HG03354 (cell line): ENCODE measurements around the gene MMP21.

Experiments used
- ATAC-seq: cut with Tn5 transposase; IDR thresholded peaks from one replicate; pipeline ENCODE4 v1.9.1; 2021; ENCODE audit warnings: mild to moderate bottlenecking; ENCODE audit not compliant: unreplicated experiment, poor library complexity, severe bottlenecking

The MMP21 gene

GRCh38 chr10:125792342-125793300, 17.0 kb upstream of the MMP21 start:
- ATAC-seq: no peak

DNA sequence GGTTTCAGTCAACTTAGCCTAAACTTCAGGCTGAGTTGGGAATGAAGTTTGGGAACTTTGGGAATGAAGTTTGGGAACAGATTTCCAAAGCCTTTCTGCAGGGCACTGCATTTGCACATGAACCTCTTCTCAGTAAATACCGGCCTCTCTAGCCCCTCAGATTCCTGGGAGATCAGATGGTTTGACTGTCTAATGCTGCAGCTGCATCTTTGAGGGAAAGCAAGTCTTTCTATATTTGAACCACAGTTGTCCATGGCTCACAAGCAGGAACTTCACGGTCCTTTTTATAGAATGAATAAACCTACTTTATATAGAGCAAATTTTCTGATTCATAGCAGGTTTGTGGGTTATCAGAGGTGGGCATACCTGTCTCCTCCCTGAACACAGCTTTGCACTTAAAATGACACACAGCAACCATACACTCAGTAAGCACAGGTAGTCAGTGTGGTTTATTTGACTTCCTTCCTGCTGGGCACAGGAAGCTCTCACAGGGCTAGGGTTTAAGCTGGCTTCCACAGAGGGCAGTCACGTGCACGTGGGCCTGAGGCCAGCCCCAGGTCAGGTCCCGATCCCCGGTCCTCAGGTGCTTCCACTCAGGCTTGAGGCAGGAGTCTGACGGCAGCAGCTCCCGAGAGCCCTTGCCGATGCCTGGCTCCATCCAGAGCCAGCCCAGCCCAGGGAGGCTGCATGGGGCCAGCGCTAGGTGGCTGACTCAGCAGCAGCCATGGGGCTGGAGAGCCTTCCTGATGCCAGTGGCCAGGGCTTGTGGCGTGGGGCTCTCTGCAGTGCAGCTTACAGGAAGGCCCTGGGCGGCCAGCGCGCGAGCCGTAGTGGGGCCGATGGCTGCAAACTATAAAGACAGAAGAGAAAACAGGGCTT, 12.8 kb upstream of the MMP21 start:
- ATAC-seq: no peak

DNA sequence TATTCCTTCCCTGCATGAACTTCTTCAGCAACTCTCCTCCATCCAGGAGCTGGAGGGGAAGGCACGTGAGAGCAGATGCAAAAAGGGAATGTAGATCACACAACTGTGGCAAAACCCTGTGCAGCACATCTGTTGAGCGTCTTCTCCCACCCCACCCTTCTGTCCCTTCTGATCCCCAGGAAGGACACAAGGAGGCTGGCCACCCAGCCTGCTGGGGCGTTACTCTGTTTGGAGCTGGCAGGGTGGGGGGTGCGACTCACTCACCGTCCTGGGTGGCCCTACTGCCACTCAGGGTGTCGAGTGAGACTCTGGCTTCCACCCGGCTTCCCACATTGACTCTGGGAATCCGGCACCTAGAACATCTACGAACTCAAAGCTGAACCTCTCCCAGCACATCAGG, 10.2 kb upstream of the MMP21 start:
- ATAC-seq: no peak

DNA sequence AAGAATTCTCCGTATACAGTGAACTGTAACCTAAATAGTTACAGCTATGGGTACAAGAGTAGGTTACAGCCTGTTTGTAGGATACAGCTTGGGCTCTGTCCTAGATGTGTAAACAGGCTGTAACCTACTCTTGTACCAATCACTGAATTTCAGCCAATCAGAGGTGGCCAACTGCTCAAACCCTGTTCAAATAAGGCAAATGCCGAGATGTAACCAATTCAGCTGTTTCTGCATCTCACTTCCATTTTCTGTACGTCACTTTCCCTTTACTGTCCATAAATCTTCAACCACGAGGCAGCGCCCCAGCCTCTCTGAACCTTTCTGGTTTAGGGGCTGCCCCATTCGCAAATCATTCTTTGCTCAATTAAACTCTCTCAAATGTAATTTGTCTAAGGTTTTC, 8.3 kb upstream of the MMP21 start:
- ATAC-seq: peak; percentile 91

DNA sequence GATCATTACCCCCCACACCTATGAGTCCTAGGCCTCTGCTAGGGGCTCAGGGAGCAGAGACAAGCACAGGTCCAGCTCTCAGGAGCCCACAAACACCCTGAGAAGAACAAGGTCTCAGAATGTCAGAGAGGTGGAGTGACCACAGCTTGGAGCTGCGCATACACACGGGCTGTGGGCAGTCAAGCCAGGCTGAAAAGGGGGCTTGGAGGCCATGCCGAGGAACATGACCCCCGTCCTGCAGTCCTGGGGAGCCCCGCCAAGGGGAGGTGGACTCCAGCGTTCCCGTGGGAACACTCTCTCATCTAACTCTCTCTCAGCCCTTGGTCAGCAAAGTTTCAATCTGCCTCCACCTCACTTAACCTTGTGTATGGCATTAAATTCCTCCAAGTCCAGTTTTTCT, 7.8 kb upstream of the MMP21 start:
- ATAC-seq: peak; percentile 0

GRCh38 chr10:125782616-125783015, 7.0 kb upstream of the MMP21 start:
- no peak for ATAC-seq

DNA sequence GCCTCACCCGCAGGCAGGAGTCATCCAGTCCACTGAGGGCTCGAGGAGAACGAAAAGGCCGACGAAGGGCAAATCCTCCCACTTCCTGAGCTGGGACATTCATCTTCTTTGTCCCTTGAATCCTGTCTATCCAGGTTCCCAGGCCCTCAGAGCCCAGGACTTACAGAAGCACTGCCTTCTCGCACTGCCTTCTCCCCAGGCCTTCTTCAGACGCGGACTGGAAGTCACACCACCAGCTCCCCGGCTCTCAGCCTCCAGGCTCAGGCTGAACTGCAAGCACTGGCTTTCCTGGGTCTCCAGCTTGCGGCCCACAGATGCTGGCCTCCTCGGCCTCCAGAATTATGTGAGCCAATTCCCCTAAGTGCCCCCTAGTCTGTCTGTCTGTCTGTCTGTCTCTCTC, 6.4 kb upstream of the MMP21 start:
- no peak for ATAC-seq

DNA sequence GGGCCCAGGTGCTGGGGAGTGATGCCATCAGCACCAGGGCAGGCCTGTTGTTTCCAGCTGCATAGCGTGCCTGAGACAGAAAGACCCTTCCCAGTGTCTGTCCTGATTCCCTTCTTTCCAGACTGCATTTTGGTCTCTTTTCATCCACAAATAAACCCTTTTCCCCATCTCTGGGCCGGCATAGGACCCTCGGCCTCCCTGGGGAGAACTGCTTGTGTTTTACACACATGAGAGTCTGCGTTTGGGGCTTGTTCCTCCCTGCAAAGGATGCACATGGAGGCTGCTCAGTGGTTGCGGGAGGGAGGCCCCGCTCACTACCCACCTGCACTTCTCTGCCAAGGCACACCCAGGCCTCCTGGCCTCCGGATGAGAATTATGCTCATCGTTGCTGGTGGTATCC, 5.8 kb upstream of the MMP21 start:
- ATAC-seq: no peak

DNA sequence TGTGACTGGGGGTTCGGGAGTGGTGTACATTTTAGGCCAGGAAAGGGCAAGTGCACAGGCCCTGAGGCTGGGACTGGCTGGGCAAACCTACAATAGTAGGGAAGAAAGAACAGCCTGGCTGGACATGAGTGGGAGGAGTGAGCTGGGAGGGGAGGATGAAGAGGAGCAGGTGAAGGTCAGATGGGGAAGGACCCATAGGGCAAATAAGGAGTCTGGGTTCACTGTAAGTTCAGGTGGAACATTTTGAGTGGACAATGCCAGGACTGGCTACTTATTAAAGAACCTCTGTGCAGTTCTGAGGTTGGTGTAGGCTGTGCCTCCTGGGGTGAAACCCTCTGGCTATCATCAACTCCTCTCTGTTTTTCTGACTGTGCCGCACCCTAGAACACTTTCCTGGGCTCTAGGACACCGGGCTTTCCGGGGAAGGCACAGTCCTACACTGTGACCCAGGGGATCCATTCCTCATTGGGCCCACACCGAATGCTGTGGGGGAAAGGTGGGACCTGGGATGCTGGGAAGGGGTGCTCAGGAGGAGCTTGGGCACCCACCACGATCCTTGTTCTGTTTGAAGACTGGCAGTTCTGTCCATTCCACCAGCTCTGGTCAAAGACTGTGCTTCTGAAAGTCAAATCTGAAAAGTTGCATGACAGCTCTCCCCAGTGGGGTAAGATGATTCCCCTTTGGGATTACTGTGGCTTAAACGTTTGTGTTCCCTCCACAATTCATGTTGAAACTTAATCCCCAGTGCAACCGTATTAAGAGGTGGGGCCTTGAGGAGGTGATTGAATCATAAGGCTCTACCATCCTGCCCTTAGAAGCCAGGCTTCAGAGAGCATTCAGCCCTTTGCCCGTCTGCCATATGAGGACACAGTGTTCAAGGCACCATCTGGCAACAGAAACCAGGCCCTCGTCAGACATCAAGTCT, 4.0 kb upstream of the MMP21 start:
- ATAC-seq: no peak

DNA sequence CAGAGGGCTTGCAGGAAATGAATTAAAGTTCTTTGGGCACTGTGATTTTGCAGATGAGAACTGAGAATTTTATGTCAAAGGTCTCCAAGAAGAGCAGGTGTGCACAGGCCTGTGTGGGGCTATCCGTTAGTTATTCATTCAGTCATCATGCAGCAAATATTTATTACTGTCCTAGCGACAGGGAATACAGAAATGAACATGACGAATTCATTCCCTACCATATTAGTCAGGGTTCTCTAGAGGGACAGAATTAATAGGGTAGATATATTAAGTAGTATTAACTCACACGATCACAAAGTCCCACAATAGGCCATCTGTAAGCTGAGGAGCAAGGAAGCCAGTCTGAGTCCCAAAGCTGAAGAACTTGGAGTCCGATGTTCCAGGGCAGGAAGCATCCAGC, 2.9 kb upstream of the MMP21 start:
- no peak for ATAC-seq

DNA sequence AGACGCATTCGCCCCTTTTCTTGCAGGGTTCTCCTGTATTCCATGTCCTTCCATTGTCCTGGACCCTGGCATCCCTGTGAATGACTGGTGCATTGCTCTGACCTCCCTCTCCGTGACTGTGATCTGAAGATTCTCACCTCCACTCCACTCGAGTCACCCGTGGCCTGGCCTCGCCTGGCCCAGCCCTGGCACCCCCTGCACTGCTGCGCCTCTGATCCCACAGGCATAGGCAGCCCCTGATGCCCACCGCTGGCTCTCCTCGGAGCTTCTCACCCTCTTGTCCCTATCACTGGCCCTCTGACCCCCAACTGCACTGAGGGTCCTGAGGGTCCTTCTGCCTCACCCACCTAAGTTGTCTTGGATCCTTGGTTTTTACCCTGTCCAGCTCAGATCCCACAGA, 2.2 kb upstream of the MMP21 start:
- no peak for ATAC-seq

DNA sequence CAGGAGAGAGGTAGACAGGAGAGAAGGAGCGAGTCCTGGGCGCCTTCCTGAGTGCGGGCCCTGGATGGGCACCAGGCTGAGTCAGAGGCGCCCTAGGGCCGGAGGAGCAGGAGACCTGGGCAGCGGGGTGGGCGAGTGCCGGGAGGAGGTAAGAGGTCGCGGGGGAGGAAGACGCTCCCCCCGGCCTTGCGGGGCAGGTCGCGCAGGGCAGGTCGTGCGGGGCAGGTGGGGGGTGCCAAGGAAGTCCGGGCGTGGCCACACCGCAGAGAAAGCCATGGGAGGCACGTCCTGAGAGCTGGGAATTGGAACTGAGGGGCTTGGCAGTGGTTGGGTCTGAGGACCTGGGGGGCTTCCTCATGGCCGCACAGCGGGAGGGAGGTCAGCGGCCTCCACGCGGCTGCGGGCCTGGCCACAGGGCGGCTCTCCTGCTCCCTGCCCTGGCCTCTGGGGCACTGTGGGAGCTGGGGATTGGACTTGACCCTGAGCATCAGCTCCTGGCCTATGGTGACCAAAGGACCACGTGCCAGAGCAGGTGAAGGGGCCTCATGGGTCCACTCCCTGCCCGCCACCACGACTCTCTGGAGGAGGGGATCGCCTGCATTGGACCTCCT, 935 bp downstream of the MMP21 start:
- ATAC-seq: no peak

DNA sequence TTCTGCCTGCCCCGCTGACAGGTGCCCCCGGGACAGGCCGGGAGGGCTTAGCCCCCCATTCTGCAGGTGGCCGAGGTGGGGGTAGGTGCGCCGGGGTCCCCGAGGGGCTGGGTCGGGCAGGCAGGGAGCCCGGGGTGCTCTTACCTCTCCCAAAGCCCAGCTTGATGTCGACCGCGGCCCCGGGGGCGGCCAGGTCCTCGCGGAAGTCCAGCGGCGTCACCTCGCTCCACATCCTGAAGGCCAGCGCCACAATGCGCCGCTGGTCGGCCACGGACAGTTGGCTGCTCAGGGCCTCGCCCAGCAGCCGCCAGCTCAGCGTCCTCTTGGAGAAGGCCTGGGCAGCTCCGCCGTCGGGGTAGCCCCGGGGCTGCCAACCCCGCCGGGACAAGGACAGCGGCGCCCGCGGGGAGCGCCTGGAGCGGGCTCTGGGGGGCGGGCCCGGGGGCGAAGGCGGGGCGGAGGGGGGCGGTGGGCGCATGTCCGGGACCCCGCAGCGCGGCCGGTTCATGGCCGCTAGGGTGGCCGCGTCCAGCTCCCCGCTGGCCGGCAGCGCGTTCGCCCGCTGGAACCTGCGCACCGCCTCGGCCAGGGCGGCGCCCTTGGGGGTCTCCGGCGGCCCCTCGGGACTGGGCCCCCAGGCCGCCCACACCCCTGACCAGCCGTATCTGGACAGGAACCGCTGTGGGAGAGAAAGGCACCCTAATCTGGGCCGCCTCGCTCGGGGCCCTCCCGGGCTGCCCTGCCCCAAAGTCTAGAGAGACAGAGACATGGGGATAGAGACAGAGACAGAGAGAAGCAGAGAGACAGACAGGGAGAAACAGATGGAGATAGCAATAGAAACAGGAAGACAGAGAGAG, 1.7 kb downstream of the MMP21 start:
- ATAC-seq: no peak

DNA sequence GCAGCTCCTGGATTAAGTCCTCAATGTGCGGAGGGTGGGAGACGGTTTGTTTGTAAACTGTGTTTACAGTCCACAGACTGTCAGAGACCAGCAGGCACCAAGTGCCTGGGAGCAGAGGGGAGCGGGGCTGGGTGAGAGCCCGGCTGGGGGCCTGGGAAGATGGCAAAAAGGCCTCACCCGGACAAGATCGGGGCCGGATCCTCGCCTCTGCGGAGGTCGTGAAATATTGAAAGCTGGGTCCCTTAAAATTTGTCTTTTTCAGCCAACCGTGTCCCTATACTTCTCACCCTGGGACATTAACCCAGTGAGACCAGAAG, 2.8 kb downstream of the MMP21 start:
- ATAC-seq: no peak

- ATAC-seq: no peak
These were observed 3.3 kb downstream of the MMP21 start for GRCh38 chr10:125772112-125772863.

DNA sequence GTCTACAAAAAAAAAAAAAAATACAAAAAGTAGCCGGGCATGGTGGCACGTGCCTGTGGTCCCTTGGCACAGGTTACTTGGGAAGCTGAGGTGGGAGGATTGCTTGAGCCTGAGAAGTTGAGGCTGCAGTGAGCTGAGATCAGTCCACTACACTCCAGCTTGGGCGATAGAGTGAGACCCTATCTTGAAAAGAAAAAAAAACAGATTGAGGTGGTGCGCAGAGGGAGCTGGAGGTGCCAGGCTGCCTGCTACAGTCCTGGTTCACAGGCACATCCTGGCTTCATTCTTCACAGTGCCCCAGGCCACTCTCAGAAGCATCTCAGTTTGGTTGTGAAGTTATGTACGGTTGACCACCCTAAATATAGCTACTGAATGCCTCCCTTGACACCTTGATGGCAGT, 4.8 kb downstream of the MMP21 start:
- no peak for ATAC-seq

DNA sequence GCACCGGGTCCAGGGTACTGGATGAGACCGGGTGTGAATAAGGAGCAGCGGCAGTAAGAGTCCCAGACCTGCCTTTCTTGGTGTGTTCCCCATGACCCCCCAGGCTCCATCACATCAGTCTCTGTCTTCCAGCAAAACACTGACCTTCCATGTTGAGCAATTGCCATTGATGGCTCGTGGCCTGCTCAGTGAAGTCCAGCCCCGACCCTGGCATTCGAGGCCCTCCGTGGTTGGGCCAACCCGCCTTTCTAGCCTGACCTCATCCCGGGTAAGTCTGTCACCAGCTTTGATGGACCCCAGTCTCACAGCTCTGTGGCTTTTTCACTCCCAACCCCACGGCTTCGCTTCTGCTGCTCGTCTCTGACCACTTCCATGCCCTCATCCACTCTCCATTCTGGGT, 6.4 kb downstream of the MMP21 start:
- no peak for ATAC-seq

- no peak for ATAC-seq
These were observed 7.3 kb downstream of the MMP21 start for GRCh38 chr10:125768219-125768855.
